ENCODE data around the gene VPREB3. TPM values are rescaled to one million over a fixed set of nuclear protein-coding genes. Genes with fewer than 3 reads are reported as not detected.

The VPREB3 gene
- total RNA-seq, 1 donor from 2014 or later = not detected

GRCh38 chr22:23793326-23793725 lies 39.1 kb upstream of the VPREB3 start:
- no peak for DNase-seq (ENCODE audit: low read depth)
- TF ChIP-seq CTCF (conservative IDR thresholded peaks at IDR 0.05; ENCODE audit: low read depth, low read length) = no peak
- no peak overlapping the region for H3K4me3 ChIP-seq (ENCODE audit: low read depth, low read length)

- TF ChIP-seq CTCF (conservative IDR thresholded peaks at IDR 0.05; ENCODE audit: low read depth, low read length) = no peak
- DNase-seq (ENCODE audit: low read depth) = no peak
- H3K4me3 ChIP-seq (ENCODE audit: low read depth, low read length) = no peak overlapping the region
These were observed 37.8 kb upstream of the VPREB3 start for GRCh38 chr22:23791738-23792645.

GRCh38 chr22:23790819-23791737 lies 36.9 kb upstream of the VPREB3 start:
- TF ChIP-seq CTCF (conservative IDR thresholded peaks at IDR 0.05; ENCODE audit: low read depth, low read length) = no peak
- no peak overlapping the region for H3K4me3 ChIP-seq (ENCODE audit: low read depth, low read length)
- DNase-seq (ENCODE audit: low read depth) = no peak

GRCh38 chr22:23789638-23790037 lies 35.4 kb upstream of the VPREB3 start:
- DNase-seq (ENCODE audit: low read depth) = no peak
- H3K4me3 ChIP-seq (ENCODE audit: low read depth, low read length) = no peak overlapping the region
- TF ChIP-seq CTCF (conservative IDR thresholded peaks at IDR 0.05; ENCODE audit: low read depth, low read length) = peak; percentile 39

GRCh38 chr22:23789121-23789520 lies 34.9 kb upstream of the VPREB3 start:
- no peak overlapping the region for H3K4me3 ChIP-seq (ENCODE audit: low read depth, low read length)
- DNase-seq (ENCODE audit: low read depth) = no peak
- no peak for TF ChIP-seq CTCF (conservative IDR thresholded peaks at IDR 0.05; ENCODE audit: low read depth, low read length)

- DNase-seq (ENCODE audit: low read depth) = no peak
- H3K4me3 ChIP-seq (ENCODE audit: low read depth, low read length) = peak overlapping the region; percentile 93
- TF ChIP-seq CTCF (conservative IDR thresholded peaks at IDR 0.05; ENCODE audit: low read depth, low read length) = no peak
These were observed 33.7 kb upstream of the VPREB3 start for GRCh38 chr22:23787910-23788309.

All from epithelial cell of proximal tubule (primary cell).